Measurements from ENCODE around the gene MAP1B. TPM values are rescaled to one million over a fixed set of nuclear protein-coding genes. Genes with fewer than 3 reads are reported as not detected.

The MAP1B gene
- total and polyA plus RNA-seq, 9 of the 15 experiments (the other 6 are each of a cell fraction or from before 2014, with no cell fraction given), result 5.2 to 66.1 (median 17.3) TPM

- Histone ChIP-seq H3K79me2 (ENCODE audit: control insufficient read depth, insufficient read depth, low read length) (no peaks in the 10 kb centered on the region), H3K36me3 (ENCODE audit: control insufficient read depth, insufficient read depth, low read length) (peaks cover 55% of the 10 kb centered on the region), H3K4me3 (no peak overlapping the region), H3K9ac (ENCODE audit: insufficient read depth in 1 of 2, low read depth in 2 of 2, low read length in 2 of 2) (no peak overlapping the region), H3K9me1 (ENCODE audit: control insufficient read depth, insufficient read depth, low read length) (no peaks in the 10 kb centered on the region), H4K20me1 (replicated peaks; ENCODE audit: control insufficient read depth, insufficient read depth, low read length) (no peaks in the 10 kb centered on the region), H3K27me3 (ENCODE audit: control insufficient read depth in 2 of 2, insufficient read depth in 2 of 2, low read length in 2 of 2) (no peaks in the 10 kb centered on the region), H3K4me1 (replicated peaks in 1 of 2; ENCODE audit: control insufficient read depth in 2 of 2, insufficient read depth in 2 of 2, low read length in 2 of 2) (no peaks in the 10 kb centered on the region), H2AFZ (ENCODE audit: low read depth, low read length) (no peak overlapping the region), H3K9me3 (replicated peaks; ENCODE audit: control insufficient read depth, insufficient read depth, low read depth, low read length) (no peaks in the 10 kb centered on the region), H3K4me2 (ENCODE audit: insufficient read depth, low read length) (no peak overlapping the region), H3K27ac (ENCODE audit: extremely low read depth, low read depth, low read length) (no peak overlapping the region)
- intact Hi-C loops (cut with micrococcal nuclease) (no loop called here), in situ Hi-C loops (cut with MboI) (no loop called here)
- BruUV-seq (replicated peaks), result no TSS peak
- no peak for ATAC-seq
- ChIA-PET CTCF (ENCODE audit: low intra/inter-chr PET ratio) (no interaction called here), POLR2A (interaction anchor here (0.5 to 1.3 kb wide), 5 partner anchors 8 to 600 kb away, joined by 3 to 5 read pairs (median 3); partner anchors contain the start of gene TNPO1)
- no peak for FAIRE-seq
- DNase-seq (ENCODE audit: extremely low read depth in 1 of 4, low spot score in 3 of 4), result no peak
- WGBS (ENCODE audit: insufficient coverage, low coverage, missing lambda C conversion rate), result 95% methylated on average over 3 of the region's 3 CpGs
- no peak for TF ChIP-seq C11orf30 (IDR thresholded peaks at IDR 0.05; ENCODE audit: low read depth)
- TF ChIP-seq ZNF586 (CRISPR knock-in tag; conservative IDR thresholded peaks at IDR 0.05), result no peak
- TF ChIP-seq, protein P1, sequence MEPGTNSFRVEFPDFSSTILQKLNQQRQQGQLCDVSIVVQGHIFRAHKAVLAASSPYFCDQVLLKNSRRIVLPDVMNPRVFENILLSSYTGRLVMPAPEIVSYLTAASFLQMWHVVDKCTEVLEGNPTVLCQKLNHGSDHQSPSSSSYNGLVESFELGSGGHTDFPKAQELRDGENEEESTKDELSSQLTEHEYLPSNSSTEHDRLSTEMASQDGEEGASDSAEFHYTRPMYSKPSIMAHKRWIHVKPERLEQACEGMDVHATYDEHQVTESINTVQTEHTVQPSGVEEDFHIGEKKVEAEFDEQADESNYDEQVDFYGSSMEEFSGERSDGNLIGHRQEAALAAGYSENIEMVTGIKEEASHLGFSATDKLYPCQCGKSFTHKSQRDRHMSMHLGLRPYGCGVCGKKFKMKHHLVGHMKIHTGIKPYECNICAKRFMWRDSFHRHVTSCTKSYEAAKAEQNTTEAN (CRISPR knock-in tag; IDR thresholded peaks at IDR 0.05), result no peak
- TF ChIP-seq ZNF75A (CRISPR knock-in tag; IDR thresholded peaks at IDR 0.05), result no peak
- TF ChIP-seq ZBTB8A (IDR thresholded peaks at IDR 0.05; ENCODE audit: partially characterized antibody), result no peak
- TF ChIP-seq, protein P2, sequence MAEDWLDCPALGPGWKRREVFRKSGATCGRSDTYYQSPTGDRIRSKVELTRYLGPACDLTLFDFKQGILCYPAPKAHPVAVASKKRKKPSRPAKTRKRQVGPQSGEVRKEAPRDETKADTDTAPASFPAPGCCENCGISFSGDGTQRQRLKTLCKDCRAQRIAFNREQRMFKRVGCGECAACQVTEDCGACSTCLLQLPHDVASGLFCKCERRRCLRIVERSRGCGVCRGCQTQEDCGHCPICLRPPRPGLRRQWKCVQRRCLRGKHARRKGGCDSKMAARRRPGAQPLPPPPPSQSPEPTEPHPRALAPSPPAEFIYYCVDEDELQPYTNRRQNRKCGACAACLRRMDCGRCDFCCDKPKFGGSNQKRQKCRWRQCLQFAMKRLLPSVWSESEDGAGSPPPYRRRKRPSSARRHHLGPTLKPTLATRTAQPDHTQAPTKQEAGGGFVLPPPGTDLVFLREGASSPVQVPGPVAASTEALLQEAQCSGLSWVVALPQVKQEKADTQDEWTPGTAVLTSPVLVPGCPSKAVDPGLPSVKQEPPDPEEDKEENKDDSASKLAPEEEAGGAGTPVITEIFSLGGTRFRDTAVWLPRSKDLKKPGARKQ (CRISPR knock-in tag; IDR thresholded peaks at IDR 0.05), result no peak
- no peak for TF ChIP-seq SRF (CRISPR knock-in tag; IDR thresholded peaks at IDR 0.05)
- no peak for TF ChIP-seq ZNF583 (CRISPR knock-in tag; IDR thresholded peaks at IDR 0.05)
- TF ChIP-seq, protein P3, sequence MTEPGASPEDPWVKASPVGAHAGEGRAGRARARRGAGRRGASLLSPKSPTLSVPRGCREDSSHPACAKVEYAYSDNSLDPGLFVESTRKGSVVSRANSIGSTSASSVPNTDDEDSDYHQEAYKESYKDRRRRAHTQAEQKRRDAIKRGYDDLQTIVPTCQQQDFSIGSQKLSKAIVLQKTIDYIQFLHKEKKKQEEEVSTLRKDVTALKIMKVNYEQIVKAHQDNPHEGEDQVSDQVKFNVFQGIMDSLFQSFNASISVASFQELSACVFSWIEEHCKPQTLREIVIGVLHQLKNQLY (CRISPR knock-in tag; conservative IDR thresholded peaks at IDR 0.05), result no peak
- no peak for TF ChIP-seq ZNF174 (CRISPR knock-in tag; IDR thresholded peaks at IDR 0.05)
- no peak for TF ChIP-seq NKRF (IDR thresholded peaks at IDR 0.05; ENCODE audit: borderline replicate concordance)
Measured at GRCh38 chr5:72216756-72217155, 109.5 kb downstream of the MAP1B start.

All from K562 (cell line).